Measurements from ENCODE around the gene MICAL3.

GRCh38 chr22:17784776-17785175 is 239.6 kb downstream of the MICAL3 start:
- TF ChIP-seq POLR2A (IDR thresholded peaks at IDR 0.05): no peak
- no peak for TF ChIP-seq CTCF (IDR thresholded peaks at IDR 0.05)

Data from tibial nerve (tissue), 3 donors.